Measurements from ENCODE around the gene COX5B.

- TF ChIP-seq CTCF (optimal IDR thresholded peaks at IDR 0.05 in 1 of 3, IDR thresholded peaks at IDR 0.05 in 1 of 3, conservative IDR thresholded peaks at IDR 0.05 in 1 of 3; ENCODE audit: extremely low read depth in 1 of 3, insufficient read depth in 2 of 3, low read length in 3 of 3) = peak; percentile 35 to 51 (median 37)
- no peak for TF ChIP-seq EZH2 (IDR thresholded peaks at IDR 0.05; ENCODE audit: low read length)
Measured at GRCh38 chr2:97663962-97664635, 18.2 kb downstream of the COX5B start, which contains the start of gene ACTR1B.
